H1 (cell line): ENCODE measurements around the gene ANKS1B. TPM values are rescaled to one million over a fixed set of nuclear protein-coding genes. Genes with fewer than 3 reads are reported as not detected.

ENCODE experiments used
- CTCF ChIA-PET: fragments of 300-600 bp; sonication (Branson Sonifier 250); formaldehyde crosslinking; loops from one replicate; lab custom pipeline; 2021; ENCODE audit not compliant: partially characterized antibody; lab: Charles Lee
- POLR2A ChIA-PET: fragments of 300-600 bp; sonication (Branson Sonifier 250); formaldehyde crosslinking; loops from one replicate; lab custom pipeline; 2021; ENCODE audit warnings: inconsistent platforms; ENCODE audit not compliant: partially characterized antibody; lab: Charles Lee
- DNase-seq, 2 experiments: peaks; one replicate each; pipeline versions ENCODE4 v3.0.0 to v3.0.0-alpha.2; 2010 to 2022; ENCODE audit warnings: low spot score in 2 of 2, low read depth in 1 of 2, mixed read lengths in 1 of 2
- FAIRE-seq: peaks from 2 replicates; lab custom pipeline; 2011; peaks lifted over from hg19 to GRCh38; lab: Jason Lieb, UNC
- H2AFZ ChIP-seq: 2 replicates; pipeline ENCODE4 v1.8.1; 2012; ENCODE audit warnings: low read length, inconsistent platforms
- H2AK5ac ChIP-seq: 2 replicates; pipeline ENCODE4 v1.6.1; 2013; ENCODE audit warnings: low read depth, low read length
- H2BK120ac ChIP-seq: replicated peaks from 2 replicates; pipeline ENCODE3; 2013; ENCODE audit warnings: low read depth, low read length, inconsistent platforms
- H2BK12ac ChIP-seq: 2 replicates; pipeline ENCODE4 v1.6.1; 2013; ENCODE audit warnings: low read depth, low read length
- H2BK15ac ChIP-seq: 2 replicates; pipeline ENCODE4 v1.6.1; 2013; ENCODE audit warnings: low read length
- H2BK20ac ChIP-seq: 2 replicates; pipeline ENCODE4 v1.6.1; 2013; ENCODE audit warnings: low read length
- H2BK5ac ChIP-seq: 2 replicates; pipeline ENCODE4 v1.6.1; 2013; ENCODE audit warnings: low read depth, low read length
- H3K14ac ChIP-seq: 2 replicates; pipeline ENCODE4 v1.6.1; 2013; ENCODE audit warnings: inconsistent platforms; ENCODE audit not compliant: insufficient read length
- H3K18ac ChIP-seq: 2 replicates; pipeline ENCODE4 v1.6.1; 2013; ENCODE audit warnings: low read length; ENCODE audit errors: extremely low read depth
- H3K23ac ChIP-seq: 2 replicates; pipeline ENCODE4 v1.6.1; 2013; ENCODE audit warnings: inconsistent platforms; ENCODE audit not compliant: insufficient read length
- H3K23me2 ChIP-seq: 2 replicates; pipeline ENCODE4 v1.6.1; 2013; ENCODE audit warnings: low read depth, low read length
- H3K27ac ChIP-seq: 2 replicates; pipeline ENCODE4 v1.6.1; 2011; ENCODE audit warnings: low read depth, low read length, inconsistent platforms
- H3K27me3 ChIP-seq, 4 experiments: replicated peaks in 1 of 4; 1 replicate in 1 of 4; 2 replicates in 3 of 4; pipeline versions ENCODE4 v1.6.1 to v1.8.1; 2011 to 2013; ENCODE audit warnings: low read length in 3 of 4, mild to moderate bottlenecking in 3 of 4, inconsistent platforms in 2 of 4, mixed read lengths in 2 of 4, moderate library complexity in 1 of 4; ENCODE audit not compliant: control insufficient read depth in 3 of 4, insufficient read depth in 3 of 4; ENCODE audit errors: extremely low read depth in 1 of 4
- H3K36me3 ChIP-seq, 4 experiments: 2 replicates each; pipeline versions ENCODE4 v1.6.1 to v1.8.1; 2011 to 2013; ENCODE audit warnings: mild to moderate bottlenecking in 4 of 4, low read length in 3 of 4, moderate library complexity in 2 of 4, control low read depth in 1 of 4, inconsistent platforms in 1 of 4; ENCODE audit not compliant: insufficient read depth in 4 of 4, control insufficient read depth in 2 of 4
- H3K4ac ChIP-seq: replicated peaks from 2 replicates; pipeline ENCODE3; 2013; ENCODE audit warnings: low read length, low read depth, mixed read lengths, inconsistent platforms; ENCODE audit not compliant: insufficient read length
- H3K4me1 ChIP-seq, 4 experiments: replicated peaks in 1 of 4; 1 replicate in 1 of 4; 2 replicates in 3 of 4; pipeline versions ENCODE4 v1.6.1 to v1.8.1; 2011 to 2013; ENCODE audit warnings: low read length in 3 of 4, inconsistent platforms in 2 of 4, mixed read lengths in 1 of 4; ENCODE audit not compliant: insufficient read depth in 4 of 4, control insufficient read depth in 3 of 4
- H3K4me2 ChIP-seq, 2 experiments: 2 replicates each; pipeline versions ENCODE4 v1.6.1 to v1.8.1; 2011 to 2013; ENCODE audit warnings: low read depth in 2 of 2, low read length in 2 of 2, control low read depth in 1 of 2, inconsistent platforms in 1 of 2, mild to moderate bottlenecking in 1 of 2; ENCODE audit not compliant: insufficient read depth in 1 of 2
- H3K4me3 ChIP-seq, 4 experiments: fragments of 200-600, 300-600 bp in 1 of 4; sonication (generic), shearing (Covaris generic), sonication (Bioruptor Twin) in 1 of 4; 2 replicates each; pipeline versions ENCODE4 v1.5.1 to v1.8.1; 2011 to 2016; ENCODE audit warnings: low read length in 4 of 4, low read depth in 3 of 4, control low read depth in 2 of 4, inconsistent platforms in 2 of 4, mild to moderate bottlenecking in 2 of 4, mixed read lengths in 1 of 4, moderate library complexity in 1 of 4; ENCODE audit not compliant: insufficient read depth in 2 of 4; ENCODE audit errors: extremely low read depth in 1 of 4
- H3K56ac ChIP-seq: replicated peaks from 2 replicates; pipeline ENCODE3; 2013; ENCODE audit warnings: low read depth, mild to moderate bottlenecking, mixed read lengths, low read length, inconsistent platforms; ENCODE audit not compliant: insufficient read length
- H3K79me1 ChIP-seq: 2 replicates; pipeline ENCODE4 v1.6.1; 2013; ENCODE audit warnings: low read depth, low read length, control low read depth
- H3K79me2 ChIP-seq, 2 experiments: 2 replicates each; pipeline versions ENCODE4 v1.6.1 to v1.8.1; 2012 to 2013; ENCODE audit warnings: low read length in 2 of 2, mild to moderate bottlenecking in 2 of 2, inconsistent platforms in 1 of 2; ENCODE audit not compliant: insufficient read depth in 2 of 2, control insufficient read depth in 1 of 2
- H3K9ac ChIP-seq, 4 experiments: replicated peaks in 1 of 4; 1 replicate in 1 of 4; 2 replicates in 3 of 4; pipeline versions ENCODE4 v1.6.1 to v1.8.1; 2011 to 2013; ENCODE audit warnings: low read depth in 3 of 4, low read length in 3 of 4, control low read depth in 2 of 4, mild to moderate bottlenecking in 2 of 4, moderate library complexity in 2 of 4, inconsistent platforms in 1 of 4; ENCODE audit errors: extremely low read depth in 1 of 4
- H3K9me3 ChIP-seq, 2 experiments: 2 replicates each; pipeline versions ENCODE4 v1.6.1 to v1.8.1; 2012 to 2013; ENCODE audit warnings: mild to moderate bottlenecking in 2 of 2, moderate library complexity in 2 of 2, control low read depth in 1 of 2, inconsistent platforms in 1 of 2, low read depth in 1 of 2, low read length in 1 of 2, mixed read lengths in 1 of 2; ENCODE audit not compliant: insufficient read depth in 2 of 2
- H4K20me1 ChIP-seq, 2 experiments: replicated peaks in 1 of 2; 2 replicates each; pipeline versions ENCODE3 to v1.8.1; 2011 to 2013; ENCODE audit warnings: inconsistent platforms in 2 of 2, low read length in 2 of 2, mild to moderate bottlenecking in 1 of 2; ENCODE audit not compliant: insufficient read depth in 2 of 2, control insufficient read depth in 1 of 2
- H4K5ac ChIP-seq: 2 replicates; pipeline ENCODE4 v1.6.1; 2013; ENCODE audit warnings: low read length, low read depth, mixed read lengths, inconsistent platforms; ENCODE audit not compliant: insufficient read length
- H4K8ac ChIP-seq: 2 replicates; pipeline ENCODE4 v1.8.0; 2013; ENCODE audit warnings: mild to moderate bottlenecking, moderate library complexity, low read length, inconsistent platforms; ENCODE audit not compliant: insufficient read depth; ENCODE audit errors: extremely low read depth
- H4K91ac ChIP-seq: replicated peaks from 2 replicates; pipeline ENCODE3; 2013; ENCODE audit warnings: low read length, mixed read lengths, inconsistent platforms; ENCODE audit not compliant: insufficient read length
- ASH2L ChIP-seq: fragments of 200-600, 300-600 bp; sonication (generic); IDR thresholded peaks from one replicate; pipeline ENCODE4 v1.7.1; 2017; ENCODE audit warnings: low read length
- POU5F1 ChIP-seq: IDR thresholded peaks from 2 replicates; pipeline ENCODE4 v1.6.1; 2011; ENCODE audit warnings: low read depth, mild to moderate bottlenecking, low read length, moderate library complexity
- TAF7 ChIP-seq: optimal IDR thresholded peaks from 2 replicates; pipeline ENCODE3; 2011; ENCODE audit warnings: low read depth, mild to moderate bottlenecking, inconsistent platforms, low read length, moderate library complexity, borderline replicate concordance
- polyA plus RNA-seq, 7 experiments: library from polyadenylated mRNA; depleted of rRNA in 3 of 7; stranded (reverse) in 5 of 7; unstranded in 2 of 7; fragments of >200 nt in 5 of 7; fragments of 200-250 nt in 2 of 7; gene quantifications; 1 replicate in 5 of 7; 2 replicates in 1 of 7; 4 replicates in 1 of 7; pipeline versions ENCODE4 v1.2.1 to v1.2.3, GENCODE V29; 2011 to 2013; ENCODE audit warnings: missing spikeins in 2 of 7, mixed read lengths in 2 of 7
- total RNA-seq: library from RNA; stranded (reverse); fragmentation: NEBNext Ultra II Directional; extraction: Animal tissue kit (Norgen Biotek cat#: 25700); gene quantifications from 2 replicates; pipeline ENCODE4 v1.2.1, GENCODE V29; 2021

Gene ANKS1B
- total and polyA plus RNA-seq, 2 of the 8 experiments (the other 6 are each of a cell fraction or from before 2014, with no cell fraction given) = 2.7 to 6.1 TPM

DNA sequence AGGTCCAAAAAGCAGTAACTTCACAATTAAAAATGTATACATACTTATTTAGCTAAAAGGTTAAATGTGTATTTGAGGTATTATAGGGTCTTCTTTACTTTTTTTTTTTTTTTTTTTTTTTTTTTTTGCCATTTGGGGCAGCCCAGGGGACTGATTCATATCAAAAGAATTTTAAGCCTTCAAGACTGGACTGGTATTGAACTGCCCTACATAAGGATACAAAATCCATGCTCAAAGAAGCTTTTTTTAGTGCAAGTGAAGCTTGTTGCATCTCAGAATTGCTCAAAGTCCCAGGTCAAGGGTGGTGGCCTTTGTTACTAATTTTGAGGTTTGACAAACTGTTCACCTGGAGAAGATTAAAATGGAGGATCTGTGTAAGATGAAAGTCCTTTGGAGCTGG, 1215.7 kb downstream of the ANKS1B start:
- Histone ChIP-seq H4K8ac (no peak overlapping the region), H3K56ac (no peak overlapping the region), H3K79me1 (no peaks in the 10 kb centered on the region), H2BK5ac (no peak overlapping the region), H3K4ac (no peak overlapping the region), H2BK12ac (no peak overlapping the region), H3K23ac (no peak overlapping the region), H3K4me1 (no peaks in the 10 kb centered on the region), H2BK120ac (no peak overlapping the region), H3K4me3 (no peak overlapping the region), H3K9me3 (0 out of 4 replicates have a peak, but pooled peaks cover 0 to 6% of the 10 kb centered on the region in 2 experiments), H3K27ac (no peak overlapping the region), H2AK5ac (no peak overlapping the region), H2AFZ (no peak overlapping the region), H4K5ac (no peak overlapping the region), H3K14ac (no peak overlapping the region), H2BK15ac (no peak overlapping the region), H3K27me3 (no peaks in the 10 kb centered on the region), H3K9ac (no peak overlapping the region), H3K18ac (no peak overlapping the region), H3K4me2 (no peak overlapping the region), H3K23me2 (no peaks in the 10 kb centered on the region), H4K20me1 (no peaks in the 10 kb centered on the region), H3K36me3 (no peaks in the 10 kb centered on the region; a peak in 1 of 8 replicates), H4K91ac (no peak overlapping the region), H3K79me2 (no peaks in the 10 kb centered on the region), H2BK20ac (no peak overlapping the region)
- FAIRE-seq (no peak), DNase-seq (no peak)
- POLR2A ChIA-PET = no interaction called here
- CTCF ChIA-PET = interaction anchor here (0.9 to 2.7 kb wide), 6 partner anchors 13 to 230 kb away, joined by 3 to 12 read pairs (median 4); no protein-coding TSS in a partner anchor
- no peak for TF ChIP-seq POU5F1
- TF ChIP-seq ASH2L = no peak
- no peak for TF ChIP-seq TAF7
